NCI-H1048 (cell line): ENCODE data around the gene C13orf46.
"Not testable (repeated sequence)": the region's sequence is repeated elsewhere in the genome, so short reads cannot be mapped to it uniquely, and the experiment has no call there.

Experiments used
- DNase-seq: peaks from one replicate; lab custom pipeline; 2025; lab: John Stamatoyannopoulos, UW

The C13orf46 gene

DNA sequence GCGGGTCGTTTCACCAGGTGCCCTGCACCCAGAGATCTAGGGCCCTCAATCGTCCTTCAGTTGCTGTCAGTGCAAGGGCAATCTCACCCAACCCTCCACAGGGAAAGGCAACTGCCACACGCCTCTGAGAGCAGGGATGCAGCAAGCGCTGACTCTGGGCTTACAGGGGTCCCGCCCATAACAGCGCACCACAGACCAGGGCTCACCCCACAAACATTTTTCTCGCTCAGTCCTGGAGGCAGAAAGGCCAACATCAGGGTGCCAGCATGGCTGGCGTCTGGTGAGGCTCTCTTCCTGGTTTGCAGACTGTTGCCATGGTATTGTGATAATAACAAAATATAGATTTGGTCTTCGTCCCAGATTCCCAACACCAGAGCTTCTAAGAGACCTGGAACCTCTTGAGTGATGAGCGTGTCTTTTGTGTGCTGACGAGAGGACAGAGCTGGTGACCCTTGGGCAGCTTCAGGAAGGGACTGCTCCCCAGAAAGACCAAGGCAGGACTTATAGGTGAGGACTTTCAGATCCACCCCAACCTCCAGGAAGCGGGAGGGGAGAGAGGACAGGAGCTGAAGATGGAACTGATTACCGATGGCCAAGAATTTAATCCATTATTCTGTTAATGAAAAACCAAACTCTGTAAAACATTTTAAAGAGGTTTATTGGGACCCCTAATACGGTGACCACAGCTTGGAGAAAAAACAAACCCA is 51.3 kb downstream of the C13orf46 start:
- DNase-seq, result no peak

DNA sequence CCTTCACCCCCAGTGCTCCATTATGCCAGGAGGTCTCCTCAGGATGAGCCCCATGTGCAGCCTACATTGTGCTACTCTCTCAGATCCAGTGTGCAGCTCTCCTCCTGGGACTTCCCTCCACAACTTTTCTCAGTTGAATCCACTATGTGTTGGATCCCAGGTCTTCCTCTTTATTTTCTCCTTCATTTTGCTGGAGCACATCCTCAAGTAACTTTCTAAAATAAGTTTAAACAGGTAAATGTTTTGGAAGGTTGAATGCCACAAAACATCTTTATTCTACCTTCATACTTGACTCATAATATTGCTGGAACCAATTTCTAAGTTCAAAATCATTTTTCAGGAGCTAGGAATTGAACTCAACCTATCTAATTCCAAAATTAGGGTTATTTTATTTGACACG is 52.1 kb downstream of the C13orf46 start:
- no peak for DNase-seq

DNA sequence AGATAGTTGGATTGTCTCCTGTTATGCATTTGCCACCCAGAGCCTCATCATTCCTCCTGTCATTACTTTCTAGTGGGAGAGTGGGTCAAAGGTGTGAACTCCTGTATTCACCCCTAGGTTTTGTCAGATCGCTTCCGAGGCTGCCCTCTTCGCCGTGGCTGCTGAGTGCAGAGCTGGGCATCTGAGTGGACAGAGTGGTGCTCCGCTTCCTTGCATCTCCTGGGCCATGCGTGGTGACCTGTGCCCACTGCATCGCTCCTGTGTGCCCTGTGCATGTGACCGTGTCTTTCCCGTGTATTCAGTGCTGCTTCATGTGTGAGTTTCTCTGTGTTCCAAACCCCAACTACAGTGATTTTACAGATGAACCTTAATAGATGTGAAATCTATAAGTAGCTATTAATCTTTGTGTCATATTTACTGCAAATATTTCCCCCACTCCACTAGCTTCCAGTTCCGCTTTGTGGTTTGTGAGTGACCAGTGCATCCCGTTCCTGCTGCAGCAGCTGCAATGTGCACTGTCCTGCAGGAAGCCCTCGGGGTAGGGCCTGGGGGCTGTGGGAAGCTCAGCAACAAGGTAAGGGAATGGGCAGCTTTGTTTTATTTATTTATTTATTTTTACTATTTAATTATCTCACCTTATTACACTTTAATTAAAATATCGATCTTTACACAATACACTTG is 53.1 kb downstream of the C13orf46 start:
- DNase-seq, result no peak

DNA sequence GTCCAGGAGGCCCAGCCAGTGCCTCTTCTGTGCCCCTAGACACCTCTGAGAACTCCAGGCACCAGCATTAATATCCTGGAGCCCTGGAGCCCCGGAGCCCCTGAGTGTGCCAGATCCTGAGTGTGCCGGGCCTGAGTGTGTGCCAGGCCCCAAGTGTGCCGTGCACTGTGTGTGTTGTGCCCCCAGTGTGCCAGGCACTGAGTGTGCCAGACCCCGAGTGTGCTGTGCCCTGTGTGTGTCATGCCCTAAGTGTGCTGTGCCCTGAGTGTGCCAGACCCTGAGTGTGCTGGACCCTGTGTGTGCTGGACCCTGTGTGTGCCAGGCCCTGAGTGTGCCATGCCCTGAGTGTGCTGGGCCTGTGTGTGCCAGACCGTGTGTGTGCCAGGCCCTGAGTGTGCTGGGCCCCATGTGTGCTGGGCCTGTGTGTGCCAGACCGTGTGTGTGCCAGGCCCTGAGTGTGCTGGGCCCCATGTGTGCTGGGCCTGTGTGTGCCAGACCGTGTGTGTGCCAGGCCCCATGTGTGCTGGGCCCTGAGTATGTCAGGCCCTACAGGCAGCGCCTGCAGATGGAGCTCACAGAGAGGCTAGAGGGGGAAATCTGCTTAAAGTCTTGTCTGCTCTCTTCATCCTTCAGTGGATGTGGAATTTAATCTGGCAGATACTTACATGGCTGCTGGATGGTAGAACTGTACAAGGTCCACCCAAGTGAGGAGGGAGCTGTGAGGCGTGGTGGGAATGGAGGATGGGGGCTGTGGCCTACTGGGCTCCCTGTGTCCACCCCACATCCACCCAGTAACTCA is 53.9 kb downstream of the C13orf46 start:
- DNase-seq, result no peak

DNA sequence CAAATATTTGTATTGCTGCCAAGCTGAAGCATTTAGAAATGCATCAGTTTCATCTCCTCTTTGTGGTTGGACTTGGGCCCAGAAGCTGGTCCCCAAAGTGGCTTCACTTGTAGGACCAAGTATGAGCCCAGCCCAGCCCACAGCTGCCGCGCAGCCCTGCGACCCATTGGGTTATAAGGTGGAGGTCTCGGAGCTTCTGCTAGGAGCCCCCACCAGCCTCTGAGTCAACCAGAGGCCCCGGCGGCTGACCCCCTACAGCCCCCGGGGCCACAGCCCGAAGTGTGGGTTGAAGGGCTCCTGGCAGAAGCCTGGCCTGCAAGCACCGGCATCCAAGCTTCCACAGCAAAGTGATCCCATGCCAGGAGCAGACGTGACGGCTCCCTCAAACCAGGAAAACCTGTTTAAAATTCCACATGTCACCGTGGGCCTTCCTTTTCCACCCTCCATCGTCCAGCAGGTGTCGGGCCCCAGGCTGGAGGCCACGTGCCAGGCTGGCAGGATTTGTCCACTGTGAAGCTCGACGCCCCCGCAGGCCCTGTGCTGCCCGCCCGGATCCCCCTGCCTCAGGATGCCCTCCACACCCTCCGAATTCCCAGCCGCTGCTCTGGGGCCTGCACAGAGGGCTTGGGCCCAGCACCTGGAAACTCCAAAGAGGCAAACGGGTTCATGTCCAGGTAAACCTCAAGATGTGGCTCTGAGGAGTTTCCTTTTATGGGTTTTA is 54.7 kb downstream of the C13orf46 start:
- no peak for DNase-seq

DNA sequence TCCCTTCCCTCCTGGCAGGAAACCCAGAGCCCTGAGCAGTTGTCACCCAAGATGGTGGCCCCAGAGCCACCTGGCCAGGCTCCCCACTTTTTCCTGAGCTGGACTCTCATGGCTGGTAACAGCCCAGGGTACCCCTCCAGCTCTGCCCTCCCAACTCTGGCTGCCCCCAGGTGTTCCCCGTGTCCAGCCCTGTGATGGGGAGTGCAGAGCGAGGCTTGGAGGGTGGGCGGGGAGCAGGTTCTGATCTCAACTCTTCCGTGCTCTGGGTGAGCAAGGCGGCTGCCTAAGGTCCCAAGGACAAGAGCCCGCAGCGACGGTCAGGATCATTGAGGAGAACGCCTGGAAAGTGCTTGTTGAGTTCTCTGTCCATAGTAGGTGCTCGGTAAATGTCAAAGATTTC is 55.3 kb downstream of the C13orf46 start:
- DNase-seq, result no peak

DNA sequence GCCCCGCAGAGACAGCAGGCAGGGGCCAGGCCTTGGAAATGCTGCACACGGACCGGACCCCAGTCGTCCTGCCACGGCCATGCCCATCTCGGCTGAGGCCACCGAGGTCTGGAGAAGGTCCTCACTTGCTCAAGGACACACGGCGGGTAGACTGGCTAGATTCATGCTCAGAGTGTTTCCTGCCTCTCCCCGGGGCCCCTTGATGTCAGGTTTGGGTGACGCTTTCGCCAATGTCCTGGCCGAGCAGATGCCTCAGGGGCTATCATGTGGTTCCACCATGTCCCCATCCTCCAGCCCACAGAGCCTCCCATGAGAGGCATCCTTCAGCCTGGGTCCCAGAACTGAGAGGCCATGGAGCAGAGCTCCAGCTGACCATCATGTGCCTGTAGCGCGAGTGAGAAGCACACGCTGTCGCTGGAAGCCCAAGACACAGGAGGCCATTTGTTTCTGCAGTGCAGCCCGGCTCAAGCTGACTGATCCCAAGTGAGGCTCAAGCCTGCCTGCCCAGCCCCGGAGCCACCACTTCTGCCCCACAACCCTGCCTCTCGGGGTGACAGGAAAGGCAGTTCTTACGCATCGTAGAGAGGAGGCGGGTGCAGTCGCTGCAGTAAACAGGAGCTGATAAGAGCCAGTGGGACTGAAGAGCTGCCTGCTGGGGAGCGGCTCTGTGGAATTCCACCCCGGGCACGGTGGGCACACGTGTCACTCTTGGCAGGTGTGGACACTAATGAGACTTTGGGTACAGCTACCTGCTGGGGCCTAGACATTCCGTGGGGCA is 56.1 kb downstream of the C13orf46 start:
- no peak for DNase-seq

DNA sequence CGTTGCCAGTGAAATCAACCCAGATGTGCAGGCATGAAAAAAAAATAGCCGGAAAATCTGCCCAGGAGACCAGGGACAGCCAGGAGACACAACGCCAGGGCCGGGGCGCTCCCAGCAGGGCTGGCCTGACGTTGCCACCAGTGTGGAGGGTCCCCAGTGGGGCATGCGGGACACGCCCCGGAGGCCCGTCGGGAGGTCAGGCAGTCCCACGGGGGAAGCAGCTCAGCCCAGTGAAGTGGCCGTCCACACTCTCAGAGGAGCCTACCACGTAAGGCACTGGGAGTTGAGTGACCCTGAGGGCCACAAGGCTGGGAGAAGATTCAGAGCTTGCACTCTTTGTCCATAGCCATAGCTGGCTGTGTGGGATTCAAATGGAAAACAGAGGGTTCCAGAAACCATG is 56.8 kb downstream of the C13orf46 start:
- DNase-seq, result no peak

DNA sequence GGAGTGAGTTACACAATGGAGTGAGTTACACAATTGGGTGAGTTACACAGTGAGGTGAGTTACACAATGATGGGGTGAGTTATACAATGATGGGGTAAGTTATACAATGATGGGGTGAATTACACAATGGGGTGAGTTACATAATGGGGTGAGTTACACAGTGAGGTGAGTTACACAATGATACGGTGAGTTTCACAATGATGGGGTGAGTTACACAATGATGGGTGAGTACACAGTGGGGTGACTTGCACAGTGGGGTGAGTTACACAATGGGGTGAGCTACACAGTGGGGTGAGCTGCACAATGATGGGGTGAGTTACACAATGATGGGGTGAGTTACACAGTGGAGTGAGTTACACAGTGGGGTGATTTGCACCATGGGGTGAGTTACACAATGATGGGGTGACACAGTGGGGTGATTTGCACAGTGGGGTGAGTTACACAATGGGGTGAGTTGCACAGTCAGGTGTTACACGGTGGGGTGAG is 57.5 kb downstream of the C13orf46 start:
- DNase-seq, result no peak

DNA sequence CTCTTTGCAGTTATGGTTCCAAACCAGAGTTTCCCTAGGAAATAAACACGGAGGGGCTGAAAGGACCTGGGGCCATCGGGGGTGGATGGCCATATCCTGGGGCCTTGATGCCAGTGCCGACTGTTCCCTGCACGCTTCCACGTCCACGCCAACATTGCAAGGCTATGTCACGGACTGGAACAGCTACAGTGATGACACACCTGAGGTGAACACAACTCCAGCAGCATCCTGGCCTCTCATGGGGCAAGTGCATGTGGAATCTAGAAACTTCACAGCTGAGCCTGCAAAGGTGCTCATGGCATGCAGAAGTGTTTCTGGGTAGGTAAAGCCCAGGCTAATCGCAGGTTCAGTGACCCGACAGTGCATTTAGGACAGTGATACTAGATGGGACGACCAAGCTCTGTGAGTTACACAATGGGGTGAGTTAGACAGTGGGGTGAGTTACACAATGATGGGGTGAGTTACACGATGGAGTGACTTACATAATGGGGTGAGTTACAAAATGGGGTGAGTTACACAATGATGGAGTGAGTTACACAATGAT is 58.0 kb downstream of the C13orf46 start:
- DNase-seq, result no peak

DNA sequence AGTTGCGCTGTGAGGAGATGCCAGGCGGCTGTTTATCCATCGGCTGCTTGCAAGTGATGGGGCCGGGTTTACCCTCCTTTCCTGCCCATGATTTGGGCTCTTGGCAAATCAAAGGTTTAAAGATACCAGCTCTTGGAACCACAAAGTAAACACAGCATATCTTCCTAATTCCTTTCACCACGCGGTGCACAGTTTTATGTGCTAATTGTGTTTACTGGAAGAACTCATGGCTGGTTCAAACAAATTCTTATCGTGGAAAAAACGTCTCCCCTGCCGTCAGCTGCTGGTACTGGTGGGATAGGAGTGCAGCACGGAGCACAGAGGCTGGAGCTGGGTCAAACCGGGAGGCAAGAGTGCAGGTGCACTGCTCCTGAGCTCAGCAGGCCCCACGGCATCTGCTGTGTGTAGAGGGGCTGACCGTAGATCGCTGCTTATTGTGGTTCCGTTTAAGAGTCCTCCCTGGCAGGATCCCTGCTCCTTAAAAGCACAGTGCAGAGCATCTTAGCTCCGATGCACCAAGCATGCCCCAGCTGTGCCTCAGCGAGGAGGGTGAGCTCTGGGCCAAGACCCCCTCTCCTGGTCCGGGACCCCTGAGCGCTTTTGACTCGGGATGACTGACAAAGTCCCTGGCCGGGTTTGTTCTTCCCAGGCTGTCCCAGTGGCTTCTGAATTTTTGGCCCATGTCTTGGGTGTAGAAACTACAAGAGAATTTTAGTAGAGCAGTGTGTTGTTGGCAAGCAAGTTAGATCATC is 58.7 kb downstream of the C13orf46 start:
- no peak for DNase-seq

DNA sequence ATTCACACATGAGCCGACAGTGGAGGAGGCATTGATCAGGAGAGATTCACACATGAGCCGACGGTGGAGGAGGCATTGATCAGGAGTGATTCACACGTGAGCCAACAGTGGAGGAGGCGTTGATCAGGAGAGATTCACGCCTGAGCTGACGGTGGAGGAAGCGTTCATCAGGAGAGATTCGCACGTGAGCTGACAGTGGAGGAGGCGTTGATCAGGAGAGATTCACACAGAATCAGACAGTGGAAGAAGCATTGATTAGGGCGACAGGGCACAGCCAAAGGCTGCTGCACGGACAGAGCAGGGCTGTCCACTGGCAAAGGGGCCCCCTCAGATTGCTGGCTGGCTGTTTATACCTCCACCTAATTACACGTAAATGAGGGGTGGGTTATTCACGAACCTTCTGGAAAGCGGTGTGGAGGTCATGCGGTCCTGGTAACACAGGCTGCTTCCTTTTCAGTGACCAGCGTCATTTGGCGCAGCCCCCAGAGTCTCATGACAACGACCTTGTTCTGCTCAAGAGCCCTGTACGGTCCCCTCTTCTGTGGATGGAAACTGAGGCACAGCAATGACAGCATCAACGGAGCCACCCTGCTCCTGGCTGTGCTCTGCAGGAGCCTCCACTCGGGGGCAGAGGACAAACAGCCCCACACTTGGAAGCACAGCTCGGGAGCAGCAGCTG is 59.4 kb downstream of the C13orf46 start:
- DNase-seq, result no peak

DNA sequence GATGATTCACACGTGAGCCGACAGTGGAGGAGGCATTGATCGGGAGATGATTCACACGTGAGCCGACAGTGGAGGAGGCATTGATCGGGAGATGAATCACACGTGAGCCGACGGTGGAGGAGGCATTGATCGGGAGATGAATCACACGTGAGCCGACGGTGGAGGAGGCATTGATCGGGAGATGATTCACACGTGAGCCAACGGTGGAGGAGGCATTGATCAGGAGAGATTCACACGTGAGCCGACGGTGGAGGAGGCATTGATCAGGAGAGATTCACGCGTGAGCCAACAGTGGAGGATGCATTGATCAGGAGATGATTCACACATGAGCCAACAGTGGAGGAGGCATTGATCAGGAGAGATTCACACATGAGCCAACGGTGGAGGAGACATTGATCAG is 60.0 kb downstream of the C13orf46 start:
- not testable (repeated sequence) for DNase-seq

DNA sequence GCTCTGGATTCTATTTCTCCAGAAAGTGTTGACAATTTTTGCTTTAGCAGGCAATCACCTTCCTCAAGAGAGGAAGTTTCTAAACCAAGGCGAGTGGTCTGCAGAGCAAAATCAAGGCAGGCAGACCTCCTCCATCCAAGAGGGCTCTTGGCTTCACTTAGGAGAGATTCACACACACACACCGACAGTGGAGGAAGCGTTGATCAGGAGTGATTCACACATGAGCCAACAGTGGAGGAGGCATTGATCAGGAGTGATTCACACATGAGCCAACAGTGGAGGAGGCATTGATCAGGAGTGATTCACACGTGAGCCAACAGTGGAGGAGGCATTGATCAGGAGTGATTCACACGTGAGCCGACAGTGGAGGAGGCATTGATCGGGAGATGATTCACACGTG is 60.5 kb downstream of the C13orf46 start:
- DNase-seq, result not testable (repeated sequence)

DNA sequence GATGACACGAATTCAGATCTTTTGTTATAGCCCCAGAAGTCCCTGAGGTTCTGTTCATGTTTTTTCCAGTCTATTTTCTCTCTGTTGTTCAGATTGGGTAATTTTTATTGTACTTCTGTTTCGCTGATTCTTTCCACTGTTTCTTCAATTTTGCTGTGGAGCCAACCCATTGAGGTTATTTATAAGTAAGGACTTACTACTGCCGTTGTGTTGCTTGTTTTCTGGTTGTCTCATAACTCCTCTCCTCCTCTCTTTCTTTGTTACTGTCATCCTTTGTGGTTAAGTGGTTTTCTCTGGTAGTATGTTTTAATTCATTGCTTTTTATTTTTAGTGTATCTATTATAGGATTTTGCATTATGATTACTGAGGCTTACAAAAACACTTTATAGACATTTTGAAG is 61.3 kb downstream of the C13orf46 start:
- no peak for DNase-seq

DNA sequence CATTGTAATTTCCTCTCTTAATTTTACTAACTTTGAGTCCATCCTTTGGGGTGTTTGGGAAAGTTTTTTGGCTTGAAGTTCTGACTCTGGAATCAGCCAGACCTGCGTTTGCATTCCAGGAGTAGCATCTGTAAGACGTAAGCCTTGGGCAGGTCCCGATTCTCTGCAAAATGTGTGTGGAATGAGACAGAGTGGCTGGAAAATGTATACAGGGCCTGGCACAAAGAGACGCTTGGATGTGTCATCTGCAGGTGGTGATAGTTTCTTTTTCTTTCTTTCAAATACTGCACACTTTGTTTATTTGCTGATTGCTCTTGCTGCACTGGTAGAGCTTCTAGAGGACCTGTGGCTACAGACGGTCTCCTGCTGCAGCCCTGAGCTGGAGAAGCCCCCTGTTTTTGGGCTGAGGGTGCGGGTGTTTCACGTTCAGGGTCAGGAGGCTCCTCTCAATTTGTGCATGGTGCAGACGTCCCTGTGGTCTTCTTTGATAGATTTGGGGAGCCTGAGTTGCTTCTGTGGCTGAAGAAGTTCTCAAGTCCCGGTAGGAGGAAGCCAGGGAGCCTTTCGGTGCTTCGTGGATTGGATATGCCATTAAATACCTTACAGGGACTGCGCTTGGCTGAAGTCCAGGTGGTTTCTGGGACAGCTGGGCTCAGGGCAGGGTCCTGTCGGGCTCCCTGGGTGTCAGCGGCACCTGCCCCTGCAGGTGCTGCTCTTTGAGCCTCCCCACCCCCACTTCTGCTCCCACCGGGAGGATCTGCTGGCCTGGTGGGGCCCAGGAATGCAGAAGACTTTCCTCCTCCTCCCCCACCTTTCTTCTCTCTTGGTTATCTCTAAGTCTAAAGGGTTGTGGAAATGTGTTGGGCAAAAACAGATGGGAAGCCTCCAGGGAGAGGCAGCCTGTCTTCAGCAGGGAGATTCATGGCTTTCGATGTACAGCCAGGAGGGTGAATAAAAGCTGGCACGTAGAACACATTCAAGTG is 66.0 kb downstream of the C13orf46 start:
- no peak for DNase-seq

DNA sequence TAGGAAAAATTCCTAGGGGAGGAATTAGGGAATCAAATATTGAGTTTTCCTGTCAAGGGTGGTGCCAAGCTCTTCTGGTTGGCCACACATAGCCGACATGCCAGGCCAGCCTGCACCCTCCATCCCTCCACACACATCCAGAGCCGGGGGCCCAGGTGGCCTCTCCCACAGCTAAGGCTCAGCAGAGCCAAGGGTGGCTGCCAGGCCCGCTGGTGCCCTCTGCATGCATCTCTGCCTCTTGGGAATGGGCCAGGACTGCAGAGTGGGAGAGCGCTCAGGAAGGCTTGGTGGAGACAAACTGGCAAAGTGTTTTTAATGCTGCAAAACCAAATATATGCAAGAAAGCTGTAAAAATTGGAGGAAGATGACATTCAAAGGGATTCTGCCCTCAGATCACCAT is 67.3 kb downstream of the C13orf46 start:
- no peak for DNase-seq

DNA sequence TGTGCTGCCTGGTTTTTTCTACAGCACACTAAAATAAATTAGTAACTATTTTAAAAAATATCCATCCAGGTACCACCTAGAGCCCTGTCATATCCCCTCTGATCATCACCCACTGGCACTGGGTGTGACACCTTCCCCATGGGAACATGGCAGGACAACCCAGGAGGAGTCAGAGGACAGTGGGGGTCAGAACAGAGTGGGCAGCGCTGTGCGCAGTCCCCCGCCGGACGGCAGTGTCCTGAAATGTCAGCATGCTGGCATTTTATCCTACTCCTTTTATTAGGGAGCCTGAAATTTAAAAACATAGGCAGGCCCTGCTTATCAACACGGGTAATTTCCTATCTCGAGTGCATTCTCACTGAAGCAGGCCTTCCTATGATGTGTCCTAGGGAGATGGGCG is 67.9 kb downstream of the C13orf46 start:
- no peak for DNase-seq

DNA sequence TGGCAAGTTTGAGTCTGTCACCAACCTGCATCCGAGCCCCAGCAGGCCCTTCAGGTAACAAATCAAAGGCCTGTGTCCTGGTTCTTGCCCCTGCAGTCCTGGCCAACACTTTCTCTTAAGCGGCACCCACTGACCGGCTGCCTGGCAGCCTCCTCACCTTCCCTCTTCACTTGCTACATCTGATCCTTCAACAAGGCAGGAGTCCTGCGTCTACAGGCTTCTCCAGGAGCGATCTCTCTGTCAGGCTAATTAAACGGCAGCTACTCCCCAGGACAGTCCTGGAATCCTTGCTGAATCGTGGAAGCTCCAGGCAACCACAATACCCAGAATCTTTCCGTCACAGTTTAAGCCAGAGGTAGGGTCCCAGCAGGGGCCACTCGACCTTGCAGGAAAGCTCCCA is 68.9 kb downstream of the C13orf46 start:
- DNase-seq, result no peak
